Stimulated activated CD4-positive, alpha-beta T cell treated with anti-CD3 and anti-CD28 coated beads, Interleukin-4, amount 100 ng/mL, for 4 hours (primary cell): ENCODE results near the gene TAF1B.

ENCODE experiments used
- DNase-seq, 2 experiments: peaks; one replicate each; pipeline ENCODE4 v3.0.0-alpha.2; 2020

TAF1B gene

GRCh38 chr2:9808334-9809063, 34.8 kb upstream of the TAF1B start:
- DNase-seq: no peak

DNA sequence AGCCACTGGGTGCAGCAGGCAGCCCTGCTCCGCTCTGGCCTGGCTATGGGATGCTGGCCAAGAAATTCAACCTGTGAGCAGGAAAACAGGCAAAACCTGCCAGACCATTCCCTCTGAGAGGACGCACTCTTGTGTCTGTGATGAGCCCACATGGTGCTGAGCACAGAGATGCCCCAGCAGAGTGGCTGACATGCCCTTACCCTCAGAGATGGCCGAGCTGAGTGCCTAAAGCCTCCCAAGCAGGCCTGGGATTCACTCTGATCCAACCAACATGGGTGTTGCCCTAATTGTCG, 34.3 kb upstream of the TAF1B start:
- no peak for DNase-seq

GRCh38 chr2:9809448-9810088, 33.7 kb upstream of the TAF1B start:
- no peak for DNase-seq

- DNase-seq: no peak
Observed at GRCh38 chr2:9811216-9811615, 32.1 kb upstream of the TAF1B start.

GRCh38 chr2:9811679-9812511, 31.4 kb upstream of the TAF1B start:
- DNase-seq: no peak

- no peak for DNase-seq
Observed at GRCh38 chr2:9812945-9813311, 30.3 kb upstream of the TAF1B start.

- DNase-seq: peak; percentile 54 to 75
Observed at GRCh38 chr2:9813312-9814128, 29.8 kb upstream of the TAF1B start.

- DNase-seq: no peak
Observed at GRCh38 chr2:9814129-9814868, 29.0 kb upstream of the TAF1B start.

DNA sequence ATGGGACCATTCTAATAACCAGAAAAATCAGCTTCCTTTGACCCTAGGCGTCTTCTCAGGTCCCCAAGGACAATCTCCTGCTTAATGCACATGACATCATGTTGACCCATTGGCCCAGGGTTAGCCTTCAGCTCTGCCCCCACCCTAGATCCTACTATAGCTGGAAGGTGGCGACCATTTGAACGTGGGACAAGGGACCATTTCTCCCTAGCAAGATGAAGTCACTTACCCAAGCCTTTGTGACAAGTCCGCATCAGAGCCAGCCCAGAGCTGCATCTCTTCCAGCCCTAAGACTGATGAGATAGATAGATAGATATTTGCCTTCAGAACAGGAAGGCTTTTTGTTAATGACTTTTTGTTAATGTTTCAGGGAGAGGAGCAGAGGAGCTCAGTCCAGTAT, 28.2 kb upstream of the TAF1B start:
- DNase-seq: no peak

- DNase-seq: no peak
Observed at GRCh38 chr2:9815844-9816279, 27.4 kb upstream of the TAF1B start.

- no peak for DNase-seq
Observed at GRCh38 chr2:9818097-9818496, 25.2 kb upstream of the TAF1B start.

GRCh38 chr2:9819551-9819950, 23.7 kb upstream of the TAF1B start:
- DNase-seq: no peak

DNA sequence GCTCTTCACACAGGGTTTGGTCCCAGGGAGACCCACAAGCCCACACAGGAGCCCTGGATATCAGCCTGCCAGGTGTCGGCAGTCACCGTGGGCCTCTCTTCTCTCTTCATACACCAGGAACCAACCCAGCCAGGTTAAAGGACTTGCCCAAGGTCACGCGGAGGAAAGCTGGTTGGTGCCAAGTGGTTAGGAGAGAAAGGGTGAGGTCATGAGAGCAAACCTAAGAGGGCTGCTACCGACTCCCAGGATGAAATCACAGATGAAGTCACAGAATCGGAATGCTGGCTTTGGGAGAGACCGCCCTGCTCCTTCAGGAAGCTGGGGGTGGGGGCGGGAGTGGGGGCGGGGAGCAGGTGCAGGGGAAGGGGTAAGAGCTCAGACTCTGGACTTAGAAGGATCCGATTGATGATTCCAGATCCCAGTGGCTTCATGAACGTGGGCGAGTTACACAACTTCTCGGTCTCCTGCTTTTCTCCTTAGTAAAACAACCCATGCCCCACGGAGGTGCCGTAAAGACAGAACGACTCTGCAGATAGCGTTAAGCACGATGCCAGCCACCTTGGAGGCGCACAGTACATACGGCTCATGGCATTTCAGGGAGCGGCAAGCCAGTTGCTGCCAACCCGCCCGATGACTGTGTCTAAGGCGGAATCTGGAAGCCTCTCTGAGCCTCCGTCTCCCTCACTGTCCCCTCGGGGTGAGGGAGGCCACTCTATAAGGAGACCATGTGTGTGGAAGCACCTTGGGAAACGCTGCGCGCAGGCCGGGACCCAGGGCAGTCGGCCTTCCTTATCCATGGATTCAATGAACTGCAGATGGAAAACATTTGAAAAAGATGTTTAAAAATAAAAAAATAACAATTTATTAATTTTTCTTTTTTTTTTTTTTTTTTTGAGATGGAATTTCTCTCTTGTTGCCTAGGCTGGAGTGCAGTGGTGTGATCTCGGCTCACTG, 23.0 kb upstream of the TAF1B start:
- no peak for DNase-seq

GRCh38 chr2:9821805-9822445, 21.3 kb upstream of the TAF1B start:
- no peak for DNase-seq

GRCh38 chr2:9824441-9824840, 18.8 kb upstream of the TAF1B start:
- DNase-seq: no peak

- no peak for DNase-seq
Observed at GRCh38 chr2:9824956-9825720, 18.1 kb upstream of the TAF1B start.

DNA sequence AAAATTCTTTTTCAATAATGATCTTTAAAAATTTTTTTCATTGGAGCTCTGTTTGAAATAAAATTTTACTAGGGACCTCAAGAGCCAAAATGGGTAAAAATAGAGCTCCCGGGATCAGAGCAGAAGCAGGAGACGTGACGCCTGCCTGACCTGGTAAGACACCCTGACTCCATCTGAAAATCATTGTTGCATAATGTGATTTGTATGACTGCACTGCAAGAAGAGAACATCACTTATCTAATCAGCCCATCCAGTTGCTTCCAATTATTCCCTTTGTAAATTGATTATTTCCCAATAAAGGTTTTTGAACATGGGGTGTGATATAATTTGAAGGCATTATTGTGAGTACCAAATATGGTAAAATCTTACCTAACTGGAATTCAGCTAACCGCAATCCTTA, 17.1 kb upstream of the TAF1B start:
- no peak for DNase-seq

DNA sequence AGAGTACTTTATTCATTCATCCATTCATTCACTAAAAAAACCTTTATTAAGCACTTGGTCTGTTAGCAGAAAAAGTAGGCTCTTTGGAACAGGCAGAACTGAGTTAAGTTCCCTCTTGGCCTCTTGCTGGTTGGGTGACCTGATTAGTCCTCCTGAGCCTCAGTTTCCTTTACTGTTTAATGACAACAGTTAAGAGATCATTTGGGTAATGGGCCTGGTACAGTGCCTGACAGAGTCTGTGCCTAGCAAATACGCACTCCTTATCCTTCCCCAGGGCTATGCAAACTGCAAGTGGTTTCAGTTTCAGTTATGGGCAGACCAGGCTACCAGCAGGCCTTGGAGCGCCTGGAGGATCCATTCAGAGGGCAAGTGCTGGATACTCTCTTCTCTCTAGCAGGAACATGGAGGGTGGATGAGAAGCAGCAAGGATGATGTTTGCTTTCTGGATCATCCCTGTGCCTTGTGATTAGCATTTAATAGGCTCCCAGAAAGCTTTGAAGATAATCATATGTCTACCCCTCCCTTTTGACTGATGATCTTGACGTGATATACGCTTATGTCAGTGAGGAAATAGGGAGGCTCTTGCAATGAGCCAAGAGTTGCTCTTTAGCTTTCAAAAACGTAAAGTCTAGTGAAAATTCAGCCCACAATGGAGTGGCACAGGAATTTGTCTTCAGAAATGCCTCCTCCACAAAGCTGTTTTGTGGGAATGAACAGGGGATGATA, 12.4 kb upstream of the TAF1B start:
- no peak for DNase-seq

GRCh38 chr2:9831670-9832069, 11.6 kb upstream of the TAF1B start:
- no peak for DNase-seq
